ENCODE results near the gene FBXO46.

Gene FBXO46

GRCh38 chr19:45757695-45758094 is 27.0 kb upstream of the FBXO46 start:
- no peak overlapping the region for H4K91ac ChIP-seq (ENCODE audit: low read length)
- DNase-seq, result no peak
- no peak overlapping the region for H3K4ac ChIP-seq (ENCODE audit: low read depth in 1 of 2, low read length in 2 of 2)
- H3K79me1 ChIP-seq (replicated peaks; ENCODE audit: low read length, poor library complexity, severe bottlenecking), result no peaks in the 10 kb centered on the region
- no peak overlapping the region for H2BK5ac ChIP-seq (ENCODE audit: low read depth, low read length, poor library complexity, severe bottlenecking)
- H3K14ac ChIP-seq (ENCODE audit: low read length in 2 of 2), result no peak overlapping the region
- WGBS, result 85% methylated on average over 9 of the region's 9 CpGs
- no peaks in the 10 kb centered on the region for H3K9me3 ChIP-seq (ENCODE audit: control insufficient read depth, low read length)
- H2AK5ac ChIP-seq (ENCODE audit: low read length, severe bottlenecking), result no peak overlapping the region
- no peak overlapping the region for H2BK120ac ChIP-seq (ENCODE audit: low read depth, low read length)
- H3K9ac ChIP-seq (ENCODE audit: low read length), result no peak overlapping the region
- no peak overlapping the region for H3K18ac ChIP-seq (ENCODE audit: low read depth in 1 of 2, low read length in 2 of 2)
- no peak overlapping the region for H3K4me3 ChIP-seq (ENCODE audit: insufficient read depth in 1 of 2, low read depth in 1 of 2, low read length in 2 of 2)
- no peak overlapping the region for H4K8ac ChIP-seq (ENCODE audit: low read length)
- H2BK12ac ChIP-seq (ENCODE audit: low read length in 2 of 2), result no peak overlapping the region
- H2AFZ ChIP-seq (ENCODE audit: low read depth, low read length), result no peak overlapping the region
- peaks cover 4 to 9% of the 10 kb centered on the region in 2 experiments for H3K27me3 ChIP-seq (ENCODE audit: control insufficient read depth in 1 of 2, insufficient read depth in 1 of 2, low read length in 2 of 2)
- H3K36me3 ChIP-seq (ENCODE audit: control insufficient read depth in 1 of 2, insufficient read depth in 2 of 2, low read depth in 1 of 2, low read length in 2 of 2), result peaks cover 0 to 3% of the 10 kb centered on the region in 2 experiments
- H3K27ac ChIP-seq (ENCODE audit: low read length, poor library complexity, severe bottlenecking), result no peak overlapping the region
- H3K4me1 ChIP-seq (ENCODE audit: control insufficient read depth, insufficient read depth, low read depth, low read length), result peaks cover 4% of the 10 kb centered on the region
- H3K23ac ChIP-seq (ENCODE audit: low read length in 2 of 2), result no peak overlapping the region
- no peak overlapping the region for H3K4me2 ChIP-seq (ENCODE audit: low read length, poor library complexity, severe bottlenecking)
- H2BK15ac ChIP-seq (ENCODE audit: low read depth, poor library complexity, severe bottlenecking), result no peak overlapping the region

GRCh38 chr19:45754323-45754722 is 23.6 kb upstream of the FBXO46 start:
- Histone ChIP-seq H3K9ac (ENCODE audit: low read length) (no peak overlapping the region), H3K18ac (ENCODE audit: low read depth in 1 of 2, low read length in 2 of 2) (no peak overlapping the region), H3K14ac (ENCODE audit: low read length in 2 of 2) (no peak overlapping the region), H2BK12ac (ENCODE audit: low read length in 2 of 2) (no peak overlapping the region), H3K4me3 (ENCODE audit: insufficient read depth in 1 of 2, low read depth in 1 of 2, low read length in 2 of 2) (no peak overlapping the region), H3K9me3 (ENCODE audit: control insufficient read depth, low read length) (no peaks in the 10 kb centered on the region), H2AFZ (ENCODE audit: low read depth, low read length) (no peak overlapping the region), H3K36me3 (ENCODE audit: control insufficient read depth in 1 of 2, insufficient read depth in 2 of 2, low read depth in 1 of 2, low read length in 2 of 2) (no peaks in the 10 kb centered on the region), H3K4me1 (ENCODE audit: control insufficient read depth, insufficient read depth, low read depth, low read length) (peaks cover 4% of the 10 kb centered on the region), H3K4me2 (ENCODE audit: low read length, poor library complexity, severe bottlenecking) (no peak overlapping the region), H3K79me1 (replicated peaks; ENCODE audit: low read length, poor library complexity, severe bottlenecking) (no peaks in the 10 kb centered on the region), H2BK15ac (ENCODE audit: low read depth, poor library complexity, severe bottlenecking) (no peak overlapping the region), H3K27ac (ENCODE audit: low read length, poor library complexity, severe bottlenecking) (no peak overlapping the region), H2AK5ac (ENCODE audit: low read length, severe bottlenecking) (no peak overlapping the region), H4K91ac (ENCODE audit: low read length) (no peak overlapping the region), H3K4ac (ENCODE audit: low read depth in 1 of 2, low read length in 2 of 2) (no peak overlapping the region), H2BK120ac (ENCODE audit: low read depth, low read length) (no peak overlapping the region), H3K27me3 (ENCODE audit: control insufficient read depth in 1 of 2, insufficient read depth in 1 of 2, low read length in 2 of 2) (peaks cover 0 to 4% of the 10 kb centered on the region in 2 experiments), H3K23ac (ENCODE audit: low read length in 2 of 2) (no peak overlapping the region), H4K8ac (ENCODE audit: low read length) (no peak overlapping the region), H2BK5ac (ENCODE audit: low read depth, low read length, poor library complexity, severe bottlenecking) (no peak overlapping the region)
- no peak for DNase-seq
- WGBS, result 96% methylated on average over 8 of the region's 8 CpGs

- no peak overlapping the region for H2AK5ac ChIP-seq (ENCODE audit: low read length, severe bottlenecking)
- H3K9me3 ChIP-seq (ENCODE audit: control insufficient read depth, low read length), result no peaks in the 10 kb centered on the region
- peaks cover 4% of the 10 kb centered on the region for H3K4me1 ChIP-seq (ENCODE audit: control insufficient read depth, insufficient read depth, low read depth, low read length)
- no peak overlapping the region for H2BK5ac ChIP-seq (ENCODE audit: low read depth, low read length, poor library complexity, severe bottlenecking)
- H3K4me2 ChIP-seq (ENCODE audit: low read length, poor library complexity, severe bottlenecking), result no peak overlapping the region
- no peak overlapping the region for H3K4ac ChIP-seq (ENCODE audit: low read depth in 1 of 2, low read length in 2 of 2)
- peak overlapping the region in 1 of 2 experiments; percentile 26 for H3K14ac ChIP-seq (ENCODE audit: low read length in 2 of 2)
- whole genome bisulfite sequencing, result 63% methylated on average over 6 of the region's 6 CpGs
- H2BK120ac ChIP-seq (ENCODE audit: low read depth, low read length), result no peak overlapping the region
- no peak overlapping the region for H3K27ac ChIP-seq (ENCODE audit: low read length, poor library complexity, severe bottlenecking)
- no peaks in the 10 kb centered on the region for H3K79me1 ChIP-seq (replicated peaks; ENCODE audit: low read length, poor library complexity, severe bottlenecking)
- no peak overlapping the region for H3K4me3 ChIP-seq (ENCODE audit: insufficient read depth in 1 of 2, low read depth in 1 of 2, low read length in 2 of 2)
- no peak overlapping the region for H3K23ac ChIP-seq (ENCODE audit: low read length in 2 of 2)
- no peak overlapping the region for H3K9ac ChIP-seq (ENCODE audit: low read length)
- H2BK12ac ChIP-seq (ENCODE audit: low read length in 2 of 2), result no peak overlapping the region
- no peak overlapping the region for H2BK15ac ChIP-seq (ENCODE audit: low read depth, poor library complexity, severe bottlenecking)
- H4K91ac ChIP-seq (ENCODE audit: low read length), result no peak overlapping the region
- H3K36me3 ChIP-seq (ENCODE audit: control insufficient read depth in 1 of 2, insufficient read depth in 2 of 2, low read depth in 1 of 2, low read length in 2 of 2), result no peaks in the 10 kb centered on the region
- H4K8ac ChIP-seq (ENCODE audit: low read length), result no peak overlapping the region
- H3K18ac ChIP-seq (ENCODE audit: low read depth in 1 of 2, low read length in 2 of 2), result peak overlapping the region in 1 of 2 experiments; percentile 30
- H2AFZ ChIP-seq (ENCODE audit: low read depth, low read length), result peak overlapping the region; percentile 15
- H3K27me3 ChIP-seq (ENCODE audit: control insufficient read depth in 1 of 2, insufficient read depth in 1 of 2, low read length in 2 of 2), result peaks cover 0 to 4% of the 10 kb centered on the region in 2 experiments
- no peak for DNase-seq
These were observed 22.9 kb upstream of the FBXO46 start for GRCh38 chr19:45753548-45753947.

GRCh38 chr19:45752639-45753038 is 21.9 kb upstream of the FBXO46 start:
- Histone ChIP-seq H3K23ac (ENCODE audit: low read length in 2 of 2) (no peak overlapping the region), H3K4me3 (ENCODE audit: insufficient read depth in 1 of 2, low read depth in 1 of 2, low read length in 2 of 2) (no peak overlapping the region), H3K4me2 (ENCODE audit: low read length, poor library complexity, severe bottlenecking) (no peak overlapping the region), H3K4me1 (ENCODE audit: control insufficient read depth, insufficient read depth, low read depth, low read length) (peaks cover 4% of the 10 kb centered on the region), H3K4ac (ENCODE audit: low read depth in 1 of 2, low read length in 2 of 2) (no peak overlapping the region), H2AK5ac (ENCODE audit: low read length, severe bottlenecking) (no peak overlapping the region), H3K9me3 (ENCODE audit: control insufficient read depth, low read length) (no peaks in the 10 kb centered on the region), H3K27me3 (ENCODE audit: control insufficient read depth in 1 of 2, insufficient read depth in 1 of 2, low read length in 2 of 2) (peaks cover 0 to 4% of the 10 kb centered on the region in 2 experiments), H4K91ac (ENCODE audit: low read length) (no peak overlapping the region), H2BK15ac (ENCODE audit: low read depth, poor library complexity, severe bottlenecking) (no peak overlapping the region), H3K14ac (ENCODE audit: low read length in 2 of 2) (no peak overlapping the region), H2BK12ac (ENCODE audit: low read length in 2 of 2) (no peak overlapping the region), H3K27ac (ENCODE audit: low read length, poor library complexity, severe bottlenecking) (no peak overlapping the region), H3K18ac (ENCODE audit: low read depth in 1 of 2, low read length in 2 of 2) (no peak overlapping the region), H3K79me1 (replicated peaks; ENCODE audit: low read length, poor library complexity, severe bottlenecking) (no peaks in the 10 kb centered on the region), H2BK5ac (ENCODE audit: low read depth, low read length, poor library complexity, severe bottlenecking) (no peak overlapping the region), H4K8ac (ENCODE audit: low read length) (no peak overlapping the region), H2BK120ac (ENCODE audit: low read depth, low read length) (no peak overlapping the region), H3K36me3 (ENCODE audit: control insufficient read depth in 1 of 2, insufficient read depth in 2 of 2, low read depth in 1 of 2, low read length in 2 of 2) (no peaks in the 10 kb centered on the region), H3K9ac (ENCODE audit: low read length) (no peak overlapping the region), H2AFZ (ENCODE audit: low read depth, low read length) (no peak overlapping the region)
- WGBS, result 90% methylated on average over 6 of the region's 12 CpGs
- no peak for DNase-seq

All from mesenchymal stem cell (in vitro differentiated cells and primary cell).